ENCODE data around the gene KCNT2.

KCNT2 gene

GRCh38 chr1:196494766-196495165 is 113.5 kb downstream of the KCNT2 start:
- TF ChIP-seq CTCF (IDR thresholded peaks at IDR 0.05; ENCODE audit: low read depth, low read length), result no peak
- no peak overlapping the region for H3K4me3 ChIP-seq (ENCODE audit: low read depth, low read length)

- no peak overlapping the region for H3K4me3 ChIP-seq (ENCODE audit: low read depth, low read length)
- no peak for TF ChIP-seq CTCF (IDR thresholded peaks at IDR 0.05; ENCODE audit: low read depth, low read length)
These were observed 114.4 kb downstream of the KCNT2 start for GRCh38 chr1:196493881-196494280.

GRCh38 chr1:196488579-196488978 is 119.7 kb downstream of the KCNT2 start:
- TF ChIP-seq CTCF (IDR thresholded peaks at IDR 0.05; ENCODE audit: low read depth, low read length), result no peak
- no peak overlapping the region for H3K4me3 ChIP-seq (ENCODE audit: low read depth, low read length)

GRCh38 chr1:196486346-196486745 is 121.9 kb downstream of the KCNT2 start:
- no peak overlapping the region for H3K4me3 ChIP-seq (ENCODE audit: low read depth, low read length)
- TF ChIP-seq CTCF (IDR thresholded peaks at IDR 0.05; ENCODE audit: low read depth, low read length), result no peak

- no peak overlapping the region for H3K4me3 ChIP-seq (ENCODE audit: low read depth, low read length)
- no peak for TF ChIP-seq CTCF (IDR thresholded peaks at IDR 0.05; ENCODE audit: low read depth, low read length)
These were observed 126.6 kb downstream of the KCNT2 start for GRCh38 chr1:196481616-196482015.

DNA sequence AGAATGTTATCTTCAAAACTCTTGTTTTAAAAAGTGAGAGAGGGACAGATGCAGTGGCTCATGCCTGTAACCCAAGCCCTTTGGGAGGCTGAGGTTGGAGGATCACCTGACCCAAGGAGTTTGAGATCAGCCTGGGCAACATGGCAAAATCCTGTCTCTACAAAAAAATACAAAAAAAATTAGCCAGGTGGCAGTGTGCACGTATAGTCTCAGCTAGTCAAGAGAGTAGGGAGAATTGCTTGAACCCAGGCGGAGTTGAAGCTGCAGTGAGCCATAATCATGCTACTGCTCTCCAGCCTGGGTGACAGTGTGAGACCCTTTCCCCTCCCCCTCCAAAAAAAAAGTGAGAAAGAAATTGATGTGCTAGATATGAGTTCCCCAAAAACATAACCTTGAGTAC is 131.0 kb downstream of the KCNT2 start:
- H3K4me3 ChIP-seq (ENCODE audit: low read depth, low read length), result no peak overlapping the region
- no peak for TF ChIP-seq CTCF (IDR thresholded peaks at IDR 0.05; ENCODE audit: low read depth, low read length)

DNA sequence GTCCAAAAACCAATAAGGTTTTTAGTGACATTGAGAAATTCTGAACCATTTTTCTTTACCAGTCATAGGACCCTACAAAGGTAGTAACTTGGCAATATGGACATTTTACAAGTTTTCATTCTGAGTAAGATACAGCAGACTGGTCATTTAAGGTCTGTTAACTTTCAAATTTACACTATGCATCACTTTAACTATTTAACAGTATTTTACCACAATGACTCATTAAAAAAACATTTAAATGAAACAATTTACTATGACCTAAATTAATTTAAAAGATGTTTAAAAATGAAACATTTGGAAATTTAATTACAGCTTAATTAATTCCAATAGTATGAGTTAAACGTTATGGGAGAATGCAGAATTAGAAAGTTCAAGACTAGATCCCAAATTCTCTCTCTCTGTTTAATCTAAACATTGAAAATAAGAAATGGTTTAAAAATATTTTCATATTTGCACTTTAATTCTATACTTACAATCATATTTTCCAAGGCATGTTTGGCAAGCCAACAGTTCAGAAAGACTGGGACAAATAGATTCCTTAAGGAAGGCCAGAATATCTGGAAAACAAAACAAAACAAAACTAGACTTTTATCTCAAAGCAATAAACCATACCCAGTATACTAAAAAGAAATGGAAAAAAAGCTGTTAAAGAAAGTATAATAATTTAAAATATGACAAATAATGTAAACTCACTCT is 140.9 kb downstream of the KCNT2 start:
- no peak overlapping the region for H3K4me3 ChIP-seq (ENCODE audit: low read depth, low read length)
- no peak for TF ChIP-seq CTCF (IDR thresholded peaks at IDR 0.05; ENCODE audit: low read depth, low read length)
